ENCODE measurements around the gene MLST8. TPM values are rescaled to one million over a fixed set of nuclear protein-coding genes. Genes with fewer than 3 reads are reported as not detected.
A peak's percentile ranks its signal among the peaks of the same experiment; 100 is the strongest.

Gene MLST8
- polyA plus RNA-seq, 1 donor (not counting 4 experiments of a cell fraction or from before 2014, with no cell fraction given): 35.7 TPM

GRCh38 chr16:2162676-2163118, 42.6 kb upstream of the MLST8 start:
- Histone ChIP-seq H3K4me2 (ENCODE audit: control insufficient read depth, extremely low read depth, insufficient read depth, low read depth, low read length) (peak overlapping the region; percentile 67), H3K9me3 (ENCODE audit: control insufficient read depth, low read depth, low read length) (no peaks in the 10 kb centered on the region), H3K4me1 (ENCODE audit: control insufficient read depth, extremely low read depth, insufficient read depth, low read length) (peaks cover 57% of the 10 kb centered on the region), H4K20me1 (ENCODE audit: control insufficient read depth, extremely low read depth, insufficient read depth, low read length) (peaks cover 34% of the 10 kb centered on the region), H3K9ac (ENCODE audit: control insufficient read depth, extremely low read depth, insufficient read depth, low read length) (peak overlapping the region; percentile 59), H3K27ac (ENCODE audit: control insufficient read depth, insufficient read depth, low read length) (peak overlapping the region; percentile 61), H3K79me2 (ENCODE audit: control insufficient read depth, insufficient read depth, low read length) (peaks cover 55% of the 10 kb centered on the region), H3K9me1 (ENCODE audit: control insufficient read depth, extremely low read depth, insufficient read depth, low read length) (peaks cover 6% of the 10 kb centered on the region), H2AFZ (ENCODE audit: control insufficient read depth, low read length) (no peak overlapping the region), H3K36me3 (ENCODE audit: control insufficient read depth in 2 of 2, extremely low read depth in 1 of 2, insufficient read depth in 2 of 2, low read length in 2 of 2) (peaks cover 9 to 20% of the 10 kb centered on the region in 2 experiments), H3K27me3 (ENCODE audit: control insufficient read depth, extremely low read depth, insufficient read depth, low read length) (no peaks in the 10 kb centered on the region), H3K4me3 (ENCODE audit: control insufficient read depth in 2 of 3, extremely low read depth in 1 of 3, insufficient read depth in 2 of 3, low read depth in 1 of 3, low read length in 3 of 3) (no peak overlapping the region)
- DNase-seq (ENCODE audit: low read depth, low spot score) (no peak), FAIRE-seq (no peak)
- dilution Hi-C loops (cut with MboI; ENCODE audit: extremely low pct_ligation_motif_present, low sequenced_read_pairs): no loop called here
- TF ChIP-seq CTCF (optimal IDR thresholded peaks at IDR 0.05 in 1 of 3, IDR thresholded peaks at IDR 0.05 in 1 of 3, conservative IDR thresholded peaks at IDR 0.05 in 1 of 3; ENCODE audit: extremely low read depth in 1 of 3, insufficient read depth in 2 of 3, low read length in 3 of 3) (peak in 1 of 3 experiments; percentile 6), EZH2 (IDR thresholded peaks at IDR 0.05; ENCODE audit: low read length) (no peak)

GRCh38 chr16:2163211-2163881, 41.9 kb upstream of the MLST8 start:
- peaks cover 49% of the 10 kb centered on the region for H3K79me2 ChIP-seq (ENCODE audit: control insufficient read depth, insufficient read depth, low read length)
- H3K4me1 ChIP-seq (ENCODE audit: control insufficient read depth, extremely low read depth, insufficient read depth, low read length): peaks cover 51% of the 10 kb centered on the region
- peak overlapping the region; percentile 76 for H3K27ac ChIP-seq (ENCODE audit: control insufficient read depth, insufficient read depth, low read length)
- H3K4me3 ChIP-seq (ENCODE audit: control insufficient read depth in 2 of 3, extremely low read depth in 1 of 3, insufficient read depth in 2 of 3, low read depth in 1 of 3, low read length in 3 of 3): peak overlapping the region in 1 of 3 experiments; percentile 38
- DNase-seq (ENCODE audit: low read depth, low spot score) (peak; percentile 93), FAIRE-seq (peak; percentile 90)
- no peaks in the 10 kb centered on the region for H3K9me3 ChIP-seq (ENCODE audit: control insufficient read depth, low read depth, low read length)
- peak overlapping the region; percentile 67 for H3K4me2 ChIP-seq (ENCODE audit: control insufficient read depth, extremely low read depth, insufficient read depth, low read depth, low read length)
- TF ChIP-seq CTCF (optimal IDR thresholded peaks at IDR 0.05 in 1 of 3, IDR thresholded peaks at IDR 0.05 in 1 of 3, conservative IDR thresholded peaks at IDR 0.05 in 1 of 3; ENCODE audit: extremely low read depth in 1 of 3, insufficient read depth in 2 of 3, low read length in 3 of 3): no peak
- TF ChIP-seq EZH2 (IDR thresholded peaks at IDR 0.05; ENCODE audit: low read length): no peak
- H3K9ac ChIP-seq (ENCODE audit: control insufficient read depth, extremely low read depth, insufficient read depth, low read length): peak overlapping the region; percentile 59
- H3K27me3 ChIP-seq (ENCODE audit: control insufficient read depth, extremely low read depth, insufficient read depth, low read length): no peaks in the 10 kb centered on the region
- peaks cover 15 to 22% of the 10 kb centered on the region in 2 experiments for H3K36me3 ChIP-seq (ENCODE audit: control insufficient read depth in 2 of 2, extremely low read depth in 1 of 2, insufficient read depth in 2 of 2, low read length in 2 of 2)
- dilution Hi-C loops (cut with MboI; ENCODE audit: extremely low pct_ligation_motif_present, low sequenced_read_pairs): no loop called here
- peaks cover 6% of the 10 kb centered on the region for H3K9me1 ChIP-seq (ENCODE audit: control insufficient read depth, extremely low read depth, insufficient read depth, low read length)
- no peak overlapping the region for H2AFZ ChIP-seq (ENCODE audit: control insufficient read depth, low read length)
- H4K20me1 ChIP-seq (ENCODE audit: control insufficient read depth, extremely low read depth, insufficient read depth, low read length): peaks cover 33% of the 10 kb centered on the region

Measured in keratinocyte (primary cell).